Kidney (tissue), 14 donors: ENCODE measurements around the gene FIS1. TPM values are rescaled to one million over a fixed set of nuclear protein-coding genes. Genes with fewer than 3 reads are reported as not detected.

Experiments used
- DNase-seq, 5 donors: peaks; one replicate each; pipeline ENCODE4 v3.0.0-alpha.2; 2013 to 2020
- FAIRE-seq: peaks from 2 replicates; lab custom pipeline; 2012; peaks lifted over from hg19 to GRCh38; lab: Jason Lieb, UNC
- H3K27ac ChIP-seq, 2 donors: one replicate each; pipeline ENCODE4 v1.7.0; 2013; ENCODE audit warnings: low read depth in 2 of 2, low read length in 2 of 2, inconsistent platforms in 1 of 2
- H3K27me3 ChIP-seq: one replicate; pipeline ENCODE4 v1.7.1; 2013; ENCODE audit warnings: low read length, inconsistent platforms; ENCODE audit not compliant: control insufficient read depth, insufficient read depth
- H3K36me3 ChIP-seq, 3 donors: one replicate each; pipeline versions ENCODE4 v1.7.0 to v1.7.1; 2013; ENCODE audit warnings: low read length in 3 of 3, control low read depth in 1 of 3, inconsistent platforms in 1 of 3; ENCODE audit not compliant: insufficient read depth in 3 of 3, control insufficient read depth in 2 of 3
- H3K4me1 ChIP-seq, 3 donors: one replicate each; pipeline versions ENCODE4 v1.7.0 to v1.7.1; 2013; ENCODE audit warnings: low read length in 3 of 3, inconsistent platforms in 1 of 3, low read depth in 1 of 3; ENCODE audit not compliant: control insufficient read depth in 2 of 3, insufficient read depth in 2 of 3
- H3K4me3 ChIP-seq, 3 donors: one replicate each; pipeline versions ENCODE4 v1.7.0 to v1.8.1; 2013; ENCODE audit warnings: low read length in 3 of 3, control low read depth in 1 of 3, inconsistent platforms in 1 of 3
- H3K9ac ChIP-seq, 3 donors: one replicate each; pipeline versions ENCODE4 v1.7.0 to v1.7.1; 2013; ENCODE audit warnings: low read length in 3 of 3, control low read depth in 1 of 3, inconsistent platforms in 1 of 3
- H3K9me3 ChIP-seq, 3 donors: one replicate each; pipeline versions ENCODE4 v1.7.0 to v1.7.1; 2013; ENCODE audit warnings: low read length in 3 of 3, control low read depth in 1 of 3, inconsistent platforms in 1 of 3; ENCODE audit not compliant: control insufficient read depth in 2 of 3, insufficient read depth in 1 of 3
- intact Hi-C: fragments of 100-400 bp; cut with DNase I; formaldehyde crosslinking; loops from one replicate; pipeline ENCODE4 v1.11.1; 2022
- polyA plus RNA-seq: library from polyadenylated mRNA; stranded (reverse); fragments of 350-450 nt; fragmentation: Illumina TruSeq; extraction: RNeasy Lipid Tissue Mini Kit (QIAGEN cat#74804); gene quantifications from one replicate; pipeline ENCODE4 v1.2.3, GENCODE V29; 2014; ENCODE audit warnings: low read depth, low replicate concordance; ENCODE audit not compliant: insufficient read depth
- total RNA-seq: library from RNA; stranded (reverse); fragmentation: NEBNext Ultra II Directional; extraction: Animal tissue kit (Norgen Biotek cat#: 25700); gene quantifications from one replicate; pipeline ENCODE4 v1.2.1, GENCODE V29; 2021
- TF ChIP-seq, protein P1 (sequence below): IDR thresholded peaks from 3 replicates; pipeline ENCODE4 v1.5.1; 2012; ENCODE audit warnings: mild to moderate bottlenecking, moderate library complexity, borderline replicate concordance; ENCODE audit not compliant: insufficient read depth; ENCODE audit errors: extremely low read depth
- donor health status: control.
- donor health status: control.
- donor health status: control.
- donor health status: control.
- donor health status: control.
- donor health status: DM: yes; HTN: yes; CAD: no.
- donor health status: Normal renal cell carcinoma (clear cell type).

FIS1 gene
- total and polyA plus RNA-seq, 2 donors from 2014 or later = 180 to 472 TPM

DNA sequence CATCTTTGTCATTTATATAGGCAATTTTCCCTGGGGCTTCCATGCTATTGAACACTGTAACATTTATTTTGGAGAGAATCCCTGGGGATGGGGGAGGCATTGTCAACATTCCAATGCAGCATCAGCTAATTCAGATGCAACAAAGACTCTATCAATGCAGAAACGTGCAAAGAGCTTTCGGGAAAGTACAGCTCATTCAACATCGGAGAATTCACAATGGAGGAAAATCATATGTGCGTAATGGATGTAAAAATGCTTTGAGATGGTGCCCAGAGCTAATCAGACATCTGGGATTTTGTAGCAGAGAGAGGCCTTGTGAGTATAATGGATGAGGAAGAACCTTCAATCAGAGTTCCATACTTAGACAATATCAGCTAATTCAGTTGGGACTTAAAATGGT is 28.3 kb upstream of the FIS1 start:
- intact Hi-C loops = no loop called here
- Histone ChIP-seq H3K4me1 (no peaks in the 10 kb centered on the region), H3K4me3 (no peak overlapping the region), H3K9ac (no peak overlapping the region), H3K9me3 (no peaks in the 10 kb centered on the region), H3K27me3 (no peaks in the 10 kb centered on the region), H3K27ac (no peak overlapping the region), H3K36me3 (no peaks in the 10 kb centered on the region)
- DNase-seq (no peak), FAIRE-seq (no peak)
- TF ChIP-seq, protein P1, sequence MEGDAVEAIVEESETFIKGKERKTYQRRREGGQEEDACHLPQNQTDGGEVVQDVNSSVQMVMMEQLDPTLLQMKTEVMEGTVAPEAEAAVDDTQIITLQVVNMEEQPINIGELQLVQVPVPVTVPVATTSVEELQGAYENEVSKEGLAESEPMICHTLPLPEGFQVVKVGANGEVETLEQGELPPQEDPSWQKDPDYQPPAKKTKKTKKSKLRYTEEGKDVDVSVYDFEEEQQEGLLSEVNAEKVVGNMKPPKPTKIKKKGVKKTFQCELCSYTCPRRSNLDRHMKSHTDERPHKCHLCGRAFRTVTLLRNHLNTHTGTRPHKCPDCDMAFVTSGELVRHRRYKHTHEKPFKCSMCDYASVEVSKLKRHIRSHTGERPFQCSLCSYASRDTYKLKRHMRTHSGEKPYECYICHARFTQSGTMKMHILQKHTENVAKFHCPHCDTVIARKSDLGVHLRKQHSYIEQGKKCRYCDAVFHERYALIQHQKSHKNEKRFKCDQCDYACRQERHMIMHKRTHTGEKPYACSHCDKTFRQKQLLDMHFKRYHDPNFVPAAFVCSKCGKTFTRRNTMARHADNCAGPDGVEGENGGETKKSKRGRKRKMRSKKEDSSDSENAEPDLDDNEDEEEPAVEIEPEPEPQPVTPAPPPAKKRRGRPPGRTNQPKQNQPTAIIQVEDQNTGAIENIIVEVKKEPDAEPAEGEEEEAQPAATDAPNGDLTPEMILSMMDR = no peak

DNA sequence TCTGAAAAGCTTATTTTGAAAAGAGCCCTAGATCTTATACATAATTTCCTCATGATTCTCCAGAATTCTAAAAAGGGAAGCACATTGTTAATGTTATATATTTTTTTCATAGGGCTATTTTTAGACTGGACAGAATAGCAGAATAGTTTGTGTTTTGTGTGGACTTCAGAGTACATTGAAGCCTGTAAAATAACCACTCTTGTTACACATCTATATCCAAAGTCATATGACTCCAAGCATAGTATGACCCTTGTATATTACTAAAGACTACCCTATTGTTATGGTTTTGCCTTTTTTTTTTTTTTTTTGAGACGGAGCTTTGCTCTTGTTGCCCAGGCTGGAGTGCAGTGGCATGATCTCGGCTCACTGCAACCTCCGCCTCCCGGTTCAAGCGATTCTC is 26.1 kb upstream of the FIS1 start:
- H3K27me3 ChIP-seq = no peaks in the 10 kb centered on the region
- H3K27ac ChIP-seq = no peak overlapping the region
- H3K9ac ChIP-seq = no peak overlapping the region
- DNase-seq (no peak), FAIRE-seq (no peak)
- no peaks in the 10 kb centered on the region for H3K9me3 ChIP-seq
- H3K36me3 ChIP-seq = no peaks in the 10 kb centered on the region
- intact Hi-C loops = no loop called here
- H3K4me3 ChIP-seq = no peak overlapping the region
- TF ChIP-seq, protein P1 = no peak
- H3K4me1 ChIP-seq = no peaks in the 10 kb centered on the region

DNA sequence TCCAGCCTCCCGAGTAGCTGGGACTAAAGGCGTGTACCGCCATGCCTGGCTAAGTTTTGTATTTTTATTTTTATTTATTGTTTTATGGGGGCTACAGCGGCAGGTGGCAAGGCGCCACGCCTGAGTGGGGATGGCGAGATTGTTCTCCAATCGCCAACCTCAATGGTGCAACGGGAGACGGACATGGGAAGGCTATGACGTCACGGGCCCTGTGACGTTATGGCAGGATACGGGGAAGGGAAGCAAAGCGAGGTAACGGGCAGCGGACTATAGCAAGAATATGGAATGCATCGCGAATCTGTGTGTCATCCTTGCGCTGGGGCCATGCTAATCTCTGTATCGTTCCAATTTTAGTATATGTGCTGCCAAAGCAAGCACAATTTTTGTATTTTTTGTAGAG is 24.8 kb upstream of the FIS1 start:
- no peak for DNase-seq
- H3K27me3 ChIP-seq = no peaks in the 10 kb centered on the region
- no peak overlapping the region for H3K4me3 ChIP-seq
- H3K9me3 ChIP-seq = no peaks in the 10 kb centered on the region
- no peaks in the 10 kb centered on the region for H3K36me3 ChIP-seq
- TF ChIP-seq, protein P1 = no peak
- FAIRE-seq = no peak
- no peak overlapping the region for H3K27ac ChIP-seq
- intact Hi-C loops = no loop called here
- H3K4me1 ChIP-seq = no peaks in the 10 kb centered on the region
- no peak overlapping the region for H3K9ac ChIP-seq
